ENCODE measurements around the gene EIF3K. TPM values are rescaled to one million over a fixed set of nuclear protein-coding genes. Genes with fewer than 3 reads are reported as not detected.

Gene EIF3K
- total and polyA plus RNA-seq, 2 of the 13 experiments (the other 11 are each of a cell fraction or from before 2014, with no cell fraction given) = 179 to 258 TPM

- Histone ChIP-seq H3K9me3 (ENCODE audit: low read length) (no peaks in the 10 kb centered on the region), H3K4me3 (replicated peaks in 1 of 3; ENCODE audit: insufficient read depth in 1 of 3, low read depth in 2 of 3, low read length in 3 of 3) (no peak overlapping the region), H3K36me3 (replicated peaks in 1 of 2; ENCODE audit: control insufficient read depth in 1 of 2, insufficient read depth in 2 of 2, low read length in 2 of 2) (peaks cover 10 to 49% of the 10 kb centered on the region in 2 experiments), H3K27me3 (ENCODE audit: control insufficient read depth in 1 of 2, insufficient read depth in 2 of 2, low read length in 2 of 2) (no peaks in the 10 kb centered on the region), H3K4me2 (ENCODE audit: low read depth, low read length) (peak overlapping the region; percentile 65), H2AFZ (ENCODE audit: low read length) (no peak overlapping the region), H3K4me1 (ENCODE audit: insufficient read depth, low read length) (peaks cover 98% of the 10 kb centered on the region), H3K9ac (ENCODE audit: insufficient read depth, low read depth, low read length) (peak overlapping the region; percentile 33; the same call in 1 of the 2 replicates), H3K27ac (ENCODE audit: extremely low read length, insufficient read depth, low read length) (peak overlapping the region; percentile 69), H4K20me1 (ENCODE audit: insufficient read depth, low read length) (peaks cover 78% of the 10 kb centered on the region), H3K79me2 (ENCODE audit: insufficient read depth, low read length) (peaks cover 95% of the 10 kb centered on the region)
- ChIA-PET CTCF (ENCODE audit: low intra/inter-chr PET ratio, low total read pairs) (no interaction called here), POLR2A (interaction anchor here (1.0 to 4.4 kb wide), 9 partner anchors 8 to 191 kb away, joined by 3 to 59 read pairs (median 9); partner anchors contain the start of genes ACTN4 and EIF3K)
- in situ Hi-C loops (cut with HindIII; ENCODE audit: extremely low pct_ligation_motif_present, low pct_unique_long_range_greater_than_20kb) = loop anchor here (5.0 kb wide), 1 partner anchor 45 kb away; no protein-coding TSS in a partner anchor
- FAIRE-seq (no peak), ATAC-seq (no peak), DNase-seq (ENCODE audit: low spot score) (no peak)
- no TSS peak for BruUV-seq (replicated peaks)
- 84% methylated on average over 8 of the region's 8 CpGs for WGBS (ENCODE audit: low lambda C conversion rate)
- TF ChIP-seq RBM22 (optimal IDR thresholded peaks at IDR 0.05; ENCODE audit: low read length) = peak; percentile 84
- TF ChIP-seq ZSCAN29 (CRISPR knock-in tag; conservative IDR thresholded peaks at IDR 0.05) = no peak
- TF ChIP-seq ZC3H13 (CRISPR knock-in tag; IDR thresholded peaks at IDR 0.05) = no peak
- intact Hi-C loops (cut with micrococcal nuclease; ENCODE audit: unreplicated experiment) = loop anchor here (2.0 to 10.0 kb wide), 3 partner anchors 17 to 275 kb away; partner anchors contain the start of genes ECH1, MRPS12 and SARS2
Observed at GRCh38 chr19:38657633-38658222, 38.7 kb downstream of the EIF3K start.

GRCh38 chr19:38658462-38659306 lies 39.7 kb downstream of the EIF3K start:
- Histone ChIP-seq H3K9me3 (ENCODE audit: low read length) (no peaks in the 10 kb centered on the region), H3K27ac (ENCODE audit: extremely low read length, insufficient read depth, low read length) (peak overlapping the region; percentile 69), H3K27me3 (ENCODE audit: control insufficient read depth in 1 of 2, insufficient read depth in 2 of 2, low read length in 2 of 2) (no peaks in the 10 kb centered on the region), H3K4me1 (ENCODE audit: insufficient read depth, low read length) (peaks cover 98% of the 10 kb centered on the region), H3K36me3 (replicated peaks in 1 of 2; ENCODE audit: control insufficient read depth in 1 of 2, insufficient read depth in 2 of 2, low read length in 2 of 2) (peaks cover 16 to 55% of the 10 kb centered on the region in 2 experiments), H3K4me2 (ENCODE audit: low read depth, low read length) (peak overlapping the region; percentile 65), H3K4me3 (replicated peaks in 1 of 3; ENCODE audit: insufficient read depth in 1 of 3, low read depth in 2 of 3, low read length in 3 of 3) (no peak overlapping the region; a peak in 1 of 6 replicates), H3K79me2 (ENCODE audit: insufficient read depth, low read length) (peaks cover 96% of the 10 kb centered on the region), H4K20me1 (ENCODE audit: insufficient read depth, low read length) (peaks cover 83% of the 10 kb centered on the region), H2AFZ (ENCODE audit: low read length) (no peak overlapping the region), H3K9ac (ENCODE audit: insufficient read depth, low read depth, low read length) (peak overlapping the region; percentile 44)
- peak; percentile 92 for FAIRE-seq
- peak; percentile 80 for ATAC-seq
- CTCF ChIA-PET (ENCODE audit: low intra/inter-chr PET ratio, low total read pairs) = no interaction called here
- DNase-seq (ENCODE audit: low spot score) = peak; percentile 95
- intact Hi-C loops (cut with micrococcal nuclease; ENCODE audit: unreplicated experiment) (loop anchor here (2.0 to 10.0 kb wide), 3 partner anchors 16 to 274 kb away; partner anchors contain the start of genes ECH1, MRPS12 and SARS2), in situ Hi-C loops (cut with HindIII; ENCODE audit: extremely low pct_ligation_motif_present, low pct_unique_long_range_greater_than_20kb) (loop anchor here (5.0 kb wide), 1 partner anchor 44 kb away; no protein-coding TSS in a partner anchor)
- POLR2A ChIA-PET = interaction anchor here (0.9 to 4.4 kb wide), 11 partner anchors 10 to 191 kb away, joined by 3 to 59 read pairs (median 4); partner anchors contain the start of genes ACTN4 and EIF3K
- no TSS peak for BruUV-seq (replicated peaks)
- WGBS (ENCODE audit: low lambda C conversion rate) = 25% methylated on average over 14 of the region's 15 CpGs
- TF ChIP-seq RBM22 (optimal IDR thresholded peaks at IDR 0.05; ENCODE audit: low read length) (peak; percentile 50), KLF9 (CRISPR knock-in tag; IDR thresholded peaks at IDR 0.05; ENCODE audit: low read depth) (no peak), ERF (CRISPR knock-in tag; IDR thresholded peaks at IDR 0.05) (peak; percentile 41; the same call in 1 of the 2 replicates), HOXD1 (CRISPR knock-in tag; IDR thresholded peaks at IDR 0.05) (no peak), ZNF713 (CRISPR knock-in tag; IDR thresholded peaks at IDR 0.05) (0 out of 2 replicates have a peak, but pooled peaks have one; percentile 47), ZBTB26 (CRISPR knock-in tag; IDR thresholded peaks at IDR 0.05; ENCODE audit: borderline replicate concordance) (0 out of 2 replicates have a peak, but pooled peaks have one; percentile 22), PHF21A (CRISPR knock-in tag; IDR thresholded peaks at IDR 0.05) (peak; percentile 37), FOSL2 (CRISPR knock-in tag; IDR thresholded peaks at IDR 0.05) (peak; percentile 94), ZNF614 (CRISPR knock-in tag; IDR thresholded peaks at IDR 0.05; ENCODE audit: borderline replicate concordance) (0 out of 2 replicates have a peak, but pooled peaks have one; percentile 17), SOX6 (IDR thresholded peaks at IDR 0.05) (no peak), SOX6 (CRISPR knock-in tag; IDR thresholded peaks at IDR 0.05) (peak; percentile 58), NFE2L1 (CRISPR knock-in tag; IDR thresholded peaks at IDR 0.05; ENCODE audit: borderline replicate concordance) (no peak), NR0B2 (CRISPR knock-in tag; IDR thresholded peaks at IDR 0.05) (no peak)

All from HepG2 (cell line).